HepG2 (cell line): ENCODE results near the gene BRAT1. TPM values are rescaled to one million over a fixed set of nuclear protein-coding genes. Genes with fewer than 3 reads are reported as not detected.
A peak's percentile ranks its signal among the peaks of the same experiment; 100 is the strongest.

ENCODE experiments used
- AKNA ChIP-seq: sonication (generic); formaldehyde crosslinking; IDR thresholded peaks from 2 replicates; pipeline ENCODE4 v1.4.0; 2020; ENCODE audit warnings: missing genetic modification reagents, borderline replicate concordance
- FOXP4 ChIP-seq: sonication (generic); formaldehyde crosslinking; IDR thresholded peaks from 2 replicates; pipeline ENCODE4 v1.4.0; 2020; ENCODE audit warnings: missing genetic modification reagents
- ISL2 ChIP-seq: sonication (generic); formaldehyde crosslinking; IDR thresholded peaks from 2 replicates; pipeline ENCODE4 v1.5.0; 2020; ENCODE audit warnings: missing genetic modification reagents
- MTF2 ChIP-seq: sonication (generic); formaldehyde crosslinking; IDR thresholded peaks from 2 replicates; pipeline ENCODE4 v1.5.0; 2020; ENCODE audit warnings: missing genetic modification reagents, borderline replicate concordance
- PATZ1 ChIP-seq: sonication (generic); formaldehyde crosslinking; IDR thresholded peaks from 2 replicates; pipeline ENCODE4 v1.4.0; 2020; ENCODE audit warnings: missing genetic modification reagents
- PCBP1 ChIP-seq: fragments of 200-400 bp; formaldehyde crosslinking; IDR thresholded peaks from 2 replicates; pipeline ENCODE4 v1.6.1; 2017; ENCODE audit warnings: mild to moderate bottlenecking, low read depth, low read length, borderline replicate concordance
- SNAI1 ChIP-seq: sonication (generic); formaldehyde crosslinking; IDR thresholded peaks from 2 replicates; pipeline ENCODE4 v1.5.0; 2020; ENCODE audit warnings: mild to moderate bottlenecking, missing genetic modification reagents, borderline replicate concordance
- SOX13 ChIP-seq, 3 experiments: fragments of 450-650 bp in 1 of 3; sonication (generic) in 1 of 3; formaldehyde crosslinking in 1 of 3; IDR thresholded peaks in 2 of 3; conservative IDR thresholded peaks in 1 of 3; 2 replicates each; pipeline versions ENCODE4 v1.5.0 to v1.6.1; 2016 to 2020; ENCODE audit warnings: antibody characterized with exemption in 1 of 3, mild to moderate bottlenecking in 1 of 3, missing compliant biosample characterization in 1 of 3, missing genetic modification reagents in 1 of 3, moderate library complexity in 1 of 3
- THAP9 ChIP-seq: sonication (generic); formaldehyde crosslinking; IDR thresholded peaks from 2 replicates; pipeline ENCODE4; 2020; ENCODE audit warnings: missing genetic modification reagents, mild to moderate bottlenecking, borderline replicate concordance
- UBTF ChIP-seq: sonication (generic); formaldehyde crosslinking; IDR thresholded peaks from 2 replicates; pipeline ENCODE4 v1.4.0; 2020; ENCODE audit warnings: mild to moderate bottlenecking, missing genetic modification reagents
- ZNF598 ChIP-seq: sonication (generic); formaldehyde crosslinking; IDR thresholded peaks from 2 replicates; pipeline ENCODE4 v1.5.1; 2020; ENCODE audit warnings: mild to moderate bottlenecking, missing genetic modification reagents, borderline replicate concordance
- polyA plus RNA-seq, 8 experiments: library from polyadenylated mRNA; depleted of rRNA in 3 of 8; stranded (reverse) in 7 of 8; unstranded in 1 of 8; fragments of >200 nt; fragmentation: Illumina TruSeq in 4 of 8; extraction: Trizol in 4 of 8; gene quantifications; 2 replicates each; pipeline versions ENCODE4 v1.2.1 to v1.2.3, GENCODE V29; 2011 to 2016; ENCODE audit warnings: low read depth in 4 of 8, missing spikeins in 1 of 8, mixed read lengths in 1 of 8; ENCODE audit not compliant: insufficient read depth in 1 of 8
- total RNA-seq, 5 experiments: library from RNA; depleted of rRNA; stranded (reverse); fragments of >200 nt; fragmentation: Illumina TruSeq; extraction: Trizol; gene quantifications; 2 replicates each; pipeline ENCODE4 v1.2.3, GENCODE V29; 2016; ENCODE audit warnings: low read depth in 1 of 5

Gene BRAT1
- total and polyA plus RNA-seq, 2 of the 13 experiments (the other 11 are each of a cell fraction or from before 2014, with no cell fraction given): 10.2 to 20.3 TPM

GRCh38 chr7:2510909-2511768 lies 44.2 kb downstream of the BRAT1 start (continued):
- TF ChIP-seq FOXP4 (CRISPR knock-in tag) (peak; percentile 86), PCBP1 (0 out of 2 replicates have a peak, but pooled peaks have one; percentile 71), MTF2 (CRISPR knock-in tag) (0 out of 2 replicates have a peak, but pooled peaks have one; percentile 17), UBTF (CRISPR knock-in tag) (peak; percentile 59), ISL2 (CRISPR knock-in tag) (peak; percentile 45; the same call in 1 of the 2 replicates), SOX13 (IDR thresholded peaks at IDR 0.05) (peak; percentile 19; the same call in 1 of the 2 replicates), SOX13 (CRISPR knock-in tag; conservative IDR thresholded peaks at IDR 0.05 in 1 of 2, IDR thresholded peaks at IDR 0.05 in 1 of 2) (peak in 1 of 2 experiments; percentile 56; a peak in 2 of 4 replicates), AKNA (CRISPR knock-in tag) (no peak), PATZ1 (CRISPR knock-in tag) (peak; percentile 95), SNAI1 (CRISPR knock-in tag) (peak; percentile 74; the same call in 1 of the 2 replicates), ZNF598 (CRISPR knock-in tag) (no peak), THAP9 (CRISPR knock-in tag) (peak; percentile 58; the same call in 1 of the 2 replicates)
